Thoracic aorta (tissue), 2 donors: ENCODE data around the gene FLRT1. TPM values are rescaled to one million over a fixed set of nuclear protein-coding genes. Genes with fewer than 3 reads are reported as not detected.

Source experiments
- ATAC-seq: fragments of 150-250 bp; one replicate; pipeline ENCODE4 v1.8.0; 2017; ENCODE audit warnings: low read depth; ENCODE audit not compliant: insufficient number of reproducible peaks, low FRiP score
- DNase-seq: peaks from one replicate; pipeline ENCODE4 v3.0.0-alpha.2; 2020; ENCODE audit warnings: low spot score
- H3K27ac ChIP-seq, 2 donors: fragments of 200-600 bp; sonication (generic); 1 replicate in 1 of 2; 2 replicates in 1 of 2; pipeline ENCODE4 v1.5.1; 2016; ENCODE audit warnings: mild to moderate bottlenecking in 2 of 2, moderate library complexity in 2 of 2
- H3K27me3 ChIP-seq: fragments of 200-600 bp; sonication (generic); replicated peaks from 2 replicates; pipeline ENCODE4 v1.6.0; 2016; ENCODE audit warnings: mild to moderate bottlenecking; ENCODE audit not compliant: insufficient read depth
- H3K36me3 ChIP-seq: fragments of 200-600 bp; sonication (generic); one replicate; pipeline ENCODE4 v1.5.1; 2016
- H3K4me1 ChIP-seq, 2 donors: fragments of 200-600 bp; sonication (generic); 1 replicate in 1 of 2; 2 replicates in 1 of 2; pipeline versions ENCODE4 v1.5.1 to v1.6.0; 2016; ENCODE audit warnings: low read depth in 2 of 2, mild to moderate bottlenecking in 1 of 2; ENCODE audit not compliant: control insufficient read depth in 1 of 2
- H3K4me3 ChIP-seq: fragments of 200-600 bp; sonication (generic); 2 replicates; pipeline ENCODE4 v1.5.1; 2016; ENCODE audit warnings: mild to moderate bottlenecking
- H3K9me3 ChIP-seq: fragments of 200-600 bp; sonication (generic); 2 replicates; pipeline ENCODE4 v1.5.1; 2016
- total RNA-seq, 2 donors: library from RNA; depleted of rRNA; stranded (reverse); fragments of >200 nt; gene quantifications; one replicate each; pipeline versions ENCODE4 v1.1.0 to v1.2.3, GENCODE V29; 2016
- TF ChIP-seq, protein P1 (sequence below): fragments of 200-600 bp; sonication (generic); IDR thresholded peaks from one replicate; pipeline ENCODE4 v1.5.1; 2019; ENCODE audit warnings: antibody characterized with exemption

Gene FLRT1
- total RNA-seq, 2 donors from 2014 or later = 0.41 TPM; not detected in 1

DNA sequence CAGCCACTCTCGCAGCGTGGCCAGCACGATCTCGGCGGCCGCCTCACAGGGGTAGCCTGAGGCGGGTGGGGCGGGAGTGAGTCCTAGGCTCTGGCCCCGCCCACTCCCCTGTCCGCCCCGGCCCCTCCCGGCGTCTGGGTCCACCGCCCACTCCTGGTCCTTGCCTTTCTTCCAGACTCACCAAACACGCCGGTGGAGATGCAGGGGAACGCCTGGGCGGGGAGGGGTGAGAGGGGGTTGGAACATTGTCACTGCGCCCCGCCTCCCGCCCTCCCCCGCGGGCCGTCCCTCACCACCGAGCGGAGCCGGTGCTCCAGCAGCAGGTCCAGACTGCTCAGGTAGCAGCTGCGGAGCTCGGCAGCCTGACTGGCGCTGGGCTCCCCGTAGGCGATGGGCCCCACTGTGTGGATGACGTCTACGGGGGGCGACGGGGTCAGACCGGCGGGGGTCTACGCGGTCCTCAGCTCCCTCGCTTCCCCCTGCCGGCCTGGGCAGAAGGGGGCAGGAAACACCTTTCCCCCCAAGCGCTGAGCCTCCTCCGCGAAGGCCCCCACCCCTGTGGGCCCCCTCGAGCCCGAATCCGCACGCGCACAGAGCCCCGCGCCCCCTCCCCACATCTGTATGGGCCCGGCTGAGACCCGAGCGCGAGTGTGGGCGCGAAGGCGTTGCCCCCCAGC, 36.2 kb upstream of the FLRT1 start:
- DNase-seq (peak; percentile 16), ATAC-seq (no peak)
- Histone ChIP-seq H3K27me3 (no peaks in the 10 kb centered on the region), H3K36me3 (peaks cover 15% of the 10 kb centered on the region), H3K4me3 (peak overlapping the region; percentile 70), H3K27ac (no peak overlapping the region), H3K9me3 (no peaks in the 10 kb centered on the region), H3K4me1 (peaks cover 12 to 23% of the 10 kb centered on the region in 2 donors)
- TF ChIP-seq, protein P1, sequence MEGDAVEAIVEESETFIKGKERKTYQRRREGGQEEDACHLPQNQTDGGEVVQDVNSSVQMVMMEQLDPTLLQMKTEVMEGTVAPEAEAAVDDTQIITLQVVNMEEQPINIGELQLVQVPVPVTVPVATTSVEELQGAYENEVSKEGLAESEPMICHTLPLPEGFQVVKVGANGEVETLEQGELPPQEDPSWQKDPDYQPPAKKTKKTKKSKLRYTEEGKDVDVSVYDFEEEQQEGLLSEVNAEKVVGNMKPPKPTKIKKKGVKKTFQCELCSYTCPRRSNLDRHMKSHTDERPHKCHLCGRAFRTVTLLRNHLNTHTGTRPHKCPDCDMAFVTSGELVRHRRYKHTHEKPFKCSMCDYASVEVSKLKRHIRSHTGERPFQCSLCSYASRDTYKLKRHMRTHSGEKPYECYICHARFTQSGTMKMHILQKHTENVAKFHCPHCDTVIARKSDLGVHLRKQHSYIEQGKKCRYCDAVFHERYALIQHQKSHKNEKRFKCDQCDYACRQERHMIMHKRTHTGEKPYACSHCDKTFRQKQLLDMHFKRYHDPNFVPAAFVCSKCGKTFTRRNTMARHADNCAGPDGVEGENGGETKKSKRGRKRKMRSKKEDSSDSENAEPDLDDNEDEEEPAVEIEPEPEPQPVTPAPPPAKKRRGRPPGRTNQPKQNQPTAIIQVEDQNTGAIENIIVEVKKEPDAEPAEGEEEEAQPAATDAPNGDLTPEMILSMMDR = no peak

- DNase-seq = no peak
- TF ChIP-seq, protein P1 = peak; percentile 89
- peak; percentile 72 for ATAC-seq
- H3K4me3 ChIP-seq = peak overlapping the region; percentile 70
- peaks cover 15% of the 10 kb centered on the region for H3K36me3 ChIP-seq
- H3K9me3 ChIP-seq = no peaks in the 10 kb centered on the region
- peaks cover 12 to 23% of the 10 kb centered on the region in 2 donors for H3K4me1 ChIP-seq
- H3K27ac ChIP-seq = no peak overlapping the region
- no peaks in the 10 kb centered on the region for H3K27me3 ChIP-seq
Measured at GRCh38 chr11:64000026-64000739, 35.5 kb upstream of the FLRT1 start.

DNA sequence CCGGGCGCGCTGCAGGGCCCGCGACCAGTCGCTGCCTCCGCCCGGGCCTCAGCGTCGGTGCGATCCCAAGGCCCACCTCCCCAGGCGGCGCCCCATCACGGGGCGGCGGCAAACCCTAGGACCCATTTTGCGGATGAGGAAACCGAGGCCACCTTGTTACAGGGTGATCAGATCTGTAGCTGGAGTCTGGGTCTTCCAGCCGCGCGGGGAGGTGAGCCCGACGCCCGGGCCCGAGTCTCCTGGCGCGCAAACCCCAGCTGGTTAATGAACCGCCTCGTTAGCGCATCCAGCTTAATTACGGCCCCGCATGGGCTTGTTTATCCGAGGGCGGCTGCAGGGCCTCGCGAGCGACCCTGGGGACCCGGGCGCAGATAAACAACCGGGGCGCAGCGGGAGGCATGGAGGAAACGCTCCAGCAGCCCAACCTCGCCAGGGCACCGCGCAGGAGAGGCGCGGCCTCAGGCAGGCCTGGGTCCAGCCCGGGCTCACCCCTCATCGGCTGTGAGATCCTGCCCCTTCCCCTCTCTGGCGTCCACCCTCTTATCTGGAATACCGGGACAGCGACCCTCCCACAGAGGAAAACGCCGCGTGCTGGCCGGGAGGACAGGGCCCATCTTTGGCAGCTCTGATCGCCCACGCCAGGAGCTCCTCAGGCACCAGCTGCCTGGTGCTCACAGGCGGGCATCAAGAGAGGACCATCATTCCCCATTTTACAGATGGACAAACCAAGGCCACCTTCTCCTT, 34.8 kb upstream of the FLRT1 start:
- ATAC-seq (no peak), DNase-seq (no peak)
- Histone ChIP-seq H3K9me3 (no peaks in the 10 kb centered on the region), H3K27me3 (no peaks in the 10 kb centered on the region), H3K4me1 (peaks cover 12 to 23% of the 10 kb centered on the region in 2 donors), H3K4me3 (peak overlapping the region; percentile 70), H3K27ac (no peak overlapping the region), H3K36me3 (peaks cover 15% of the 10 kb centered on the region)
- TF ChIP-seq, protein P1 = peak; percentile 32

- Histone ChIP-seq H3K36me3 (peaks cover 10% of the 10 kb centered on the region), H3K4me3 (no peak overlapping the region), H3K9me3 (no peaks in the 10 kb centered on the region), H3K27ac (no peak overlapping the region), H3K27me3 (no peaks in the 10 kb centered on the region), H3K4me1 (peaks cover 12 to 25% of the 10 kb centered on the region in 2 donors)
- TF ChIP-seq, protein P1 = no peak
- ATAC-seq (no peak), DNase-seq (no peak)
Measured at GRCh38 chr11:64001484-64002420, 34.0 kb upstream of the FLRT1 start.
